ENCODE data around the gene ALDH1A2.

Gene ALDH1A2

GRCh38 chr15:57914350-57915055 is 151.0 kb downstream of the ALDH1A2 start:
- no peak for DNase-seq (ENCODE audit: extremely low read depth, low read depth)
- no peak overlapping the region for H3K4me3 ChIP-seq (replicated peaks; ENCODE audit: low read depth, low read length)
- TF ChIP-seq CTCF (IDR thresholded peaks at IDR 0.05; ENCODE audit: low read depth, low read length, missing control alignments), result no peak

DNA sequence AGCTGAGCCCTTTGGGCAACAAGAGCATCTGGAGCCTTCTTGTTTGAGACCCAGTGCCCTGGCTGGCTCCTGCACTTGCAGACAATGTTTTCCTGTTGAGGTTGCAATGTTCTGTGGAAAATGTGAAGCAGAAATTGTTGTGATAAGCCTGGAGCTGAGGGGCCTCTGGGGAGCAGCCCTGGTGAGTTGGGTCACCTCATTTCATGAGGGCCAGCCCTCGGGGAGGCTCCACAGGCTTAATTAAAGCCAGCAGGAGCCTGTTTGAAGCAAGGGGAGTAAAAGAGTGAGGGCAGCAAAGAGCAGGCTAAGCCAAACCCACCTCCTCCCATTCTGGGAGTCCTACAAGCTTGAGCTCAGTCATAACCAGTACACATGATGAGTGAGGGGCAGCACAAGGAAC is 154.3 kb downstream of the ALDH1A2 start:
- no peak for DNase-seq (ENCODE audit: extremely low read depth, low read depth)
- TF ChIP-seq CTCF (IDR thresholded peaks at IDR 0.05; ENCODE audit: low read depth, low read length, missing control alignments), result no peak
- H3K4me3 ChIP-seq (replicated peaks; ENCODE audit: low read depth, low read length), result no peak overlapping the region

- DNase-seq (ENCODE audit: extremely low read depth, low read depth), result no peak
- TF ChIP-seq CTCF (IDR thresholded peaks at IDR 0.05; ENCODE audit: low read depth, low read length, missing control alignments), result no peak
- H3K4me3 ChIP-seq (replicated peaks; ENCODE audit: low read depth, low read length), result no peak overlapping the region
These were observed 154.8 kb downstream of the ALDH1A2 start for GRCh38 chr15:57910672-57911071.

DNA sequence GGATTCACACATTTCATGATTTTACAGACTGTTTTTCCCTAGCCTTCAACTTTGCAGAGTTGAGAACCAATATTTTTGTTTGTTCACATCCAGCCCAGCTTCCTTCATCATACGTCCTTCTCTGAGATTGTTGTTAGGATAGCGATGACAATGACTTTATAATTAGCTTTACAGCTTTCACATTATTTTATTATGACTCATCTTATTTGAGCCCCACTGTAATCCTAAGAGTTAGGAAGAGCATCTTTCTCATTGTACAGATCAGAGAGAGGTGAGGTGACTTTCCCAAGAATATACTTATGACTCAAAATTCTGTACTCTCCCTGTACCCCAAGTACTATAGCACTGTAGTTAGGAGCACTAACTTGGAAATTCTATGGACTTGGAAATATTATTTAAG is 156.1 kb downstream of the ALDH1A2 start:
- H3K4me3 ChIP-seq (replicated peaks; ENCODE audit: low read depth, low read length), result no peak overlapping the region
- DNase-seq (ENCODE audit: extremely low read depth, low read depth), result no peak
- no peak for TF ChIP-seq CTCF (IDR thresholded peaks at IDR 0.05; ENCODE audit: low read depth, low read length, missing control alignments)

- peak; percentile 27 for DNase-seq (ENCODE audit: extremely low read depth, low read depth)
- no peak for TF ChIP-seq CTCF (IDR thresholded peaks at IDR 0.05; ENCODE audit: low read depth, low read length, missing control alignments)
- H3K4me3 ChIP-seq (replicated peaks; ENCODE audit: low read depth, low read length), result no peak overlapping the region
These were observed 161.9 kb downstream of the ALDH1A2 start for GRCh38 chr15:57903626-57904025.
